ENCODE data around the gene NRL.

- TF ChIP-seq, protein P1, sequence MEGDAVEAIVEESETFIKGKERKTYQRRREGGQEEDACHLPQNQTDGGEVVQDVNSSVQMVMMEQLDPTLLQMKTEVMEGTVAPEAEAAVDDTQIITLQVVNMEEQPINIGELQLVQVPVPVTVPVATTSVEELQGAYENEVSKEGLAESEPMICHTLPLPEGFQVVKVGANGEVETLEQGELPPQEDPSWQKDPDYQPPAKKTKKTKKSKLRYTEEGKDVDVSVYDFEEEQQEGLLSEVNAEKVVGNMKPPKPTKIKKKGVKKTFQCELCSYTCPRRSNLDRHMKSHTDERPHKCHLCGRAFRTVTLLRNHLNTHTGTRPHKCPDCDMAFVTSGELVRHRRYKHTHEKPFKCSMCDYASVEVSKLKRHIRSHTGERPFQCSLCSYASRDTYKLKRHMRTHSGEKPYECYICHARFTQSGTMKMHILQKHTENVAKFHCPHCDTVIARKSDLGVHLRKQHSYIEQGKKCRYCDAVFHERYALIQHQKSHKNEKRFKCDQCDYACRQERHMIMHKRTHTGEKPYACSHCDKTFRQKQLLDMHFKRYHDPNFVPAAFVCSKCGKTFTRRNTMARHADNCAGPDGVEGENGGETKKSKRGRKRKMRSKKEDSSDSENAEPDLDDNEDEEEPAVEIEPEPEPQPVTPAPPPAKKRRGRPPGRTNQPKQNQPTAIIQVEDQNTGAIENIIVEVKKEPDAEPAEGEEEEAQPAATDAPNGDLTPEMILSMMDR (conservative IDR thresholded peaks at IDR 0.05), result no peak
- no peak for TF ChIP-seq EZH2 (IDR thresholded peaks at IDR 0.05; ENCODE audit: low read depth)
Observed at GRCh38 chr14:24141097-24141880, 26.5 kb upstream of the NRL start, which contains the start of gene EMC9.

Measured in PC-9 (cell line).